ENCODE results near the gene KCNJ2. TPM values are rescaled to one million over a fixed set of nuclear protein-coding genes. Genes with fewer than 3 reads are reported as not detected.
A peak's percentile ranks its signal among the peaks of the same experiment; 100 is the strongest.

KCNJ2 gene
- total RNA-seq, 2 experiments from 2014 or later: not detected

DNA sequence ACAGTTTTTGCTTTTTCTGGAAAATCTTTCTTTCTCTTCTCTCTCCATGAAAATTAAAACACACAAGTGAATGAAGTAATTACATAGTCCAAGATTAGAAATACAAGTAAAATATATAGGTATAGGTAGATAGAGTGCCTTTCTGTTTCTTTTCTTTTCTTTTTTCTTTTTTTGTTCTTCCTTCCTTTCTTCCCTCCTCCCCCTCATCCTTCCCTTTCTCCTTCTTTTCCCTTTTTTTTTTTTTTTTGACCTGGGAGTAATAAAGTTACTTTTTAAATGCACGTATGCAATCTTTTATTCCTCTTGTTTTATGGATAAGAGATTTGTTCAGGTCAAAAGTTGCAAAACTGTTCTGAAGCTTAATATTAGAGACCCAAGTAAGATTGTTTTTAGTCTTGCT lies 34.6 kb upstream of the KCNJ2 start:
- H3K4me3 Mint-ChIP-seq: no peak overlapping the region
- POLR2A ChIA-PET: no interaction called here
- intact Hi-C loops (cut with DNase I, micrococcal nuclease): no loop called here
- H3K27me3 Mint-ChIP-seq: peaks cover 8% of the 10 kb centered on the region
- CTCF ChIA-PET: no interaction called here
- H3K36me3 Mint-ChIP-seq (ENCODE audit: low read depth): no peaks in the 10 kb centered on the region
- DNase-seq: no peak
- H3K4me1 Mint-ChIP-seq: peaks cover 21% of the 10 kb centered on the region
- no peaks in the 10 kb centered on the region for H3K9me3 Mint-ChIP-seq (ENCODE audit: low read depth)
- H3K27ac Mint-ChIP-seq: no peak overlapping the region
- no peak for ATAC-seq

DNA sequence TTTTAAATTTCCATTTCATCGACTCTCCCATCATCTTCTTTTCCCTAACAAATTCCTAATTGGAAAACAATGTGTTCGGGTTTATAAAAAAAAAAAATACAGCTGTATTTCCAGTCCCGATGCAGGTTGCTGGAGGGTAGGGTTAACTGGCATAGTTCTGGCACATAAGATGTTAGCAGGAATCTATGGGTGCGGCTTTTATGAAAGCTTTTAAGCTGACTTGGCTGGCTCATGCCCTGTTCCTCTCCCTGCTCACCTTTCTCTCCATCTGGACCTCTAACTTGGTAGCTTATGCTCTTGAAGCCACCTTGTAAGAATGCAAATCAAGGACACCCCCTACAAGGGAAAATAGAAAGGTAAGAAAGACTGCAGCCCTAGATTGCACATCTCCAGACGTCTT lies 33.2 kb upstream of the KCNJ2 start:
- Mint-ChIP-seq H3K27me3 (peaks cover 10% of the 10 kb centered on the region), H3K4me1 (peaks cover 21% of the 10 kb centered on the region), H3K36me3 (ENCODE audit: low read depth) (no peaks in the 10 kb centered on the region), H3K9me3 (ENCODE audit: low read depth) (no peaks in the 10 kb centered on the region), H3K27ac (no peak overlapping the region), H3K4me3 (no peak overlapping the region)
- ChIA-PET CTCF (no interaction called here), POLR2A (no interaction called here)
- ATAC-seq (no peak), DNase-seq (no peak)
- intact Hi-C loops (cut with DNase I, micrococcal nuclease): loop anchor here in 1 of 2 experiments (2.0 kb wide), 1 partner anchor 29 kb away; no protein-coding TSS in a partner anchor

GRCh38 chr17:70137451-70138230 lies 31.7 kb upstream of the KCNJ2 start:
- H3K27me3 Mint-ChIP-seq: peaks cover 7% of the 10 kb centered on the region
- intact Hi-C loops (cut with DNase I, micrococcal nuclease): loop anchor here in 1 of 2 experiments (1.0 to 2.0 kb wide), 2 partner anchors 31 to 810 kb away; partner anchors contain the start of gene ABCA5
- H3K4me3 Mint-ChIP-seq: no peak overlapping the region
- H3K27ac Mint-ChIP-seq: peak overlapping the region; percentile 66
- DNase-seq (peak; percentile 59), ATAC-seq (peak; percentile 98)
- ChIA-PET CTCF (interaction anchor here (0.5 kb wide), 2 partner anchors 34 to 628 kb away, joined by 3 read pairs; no protein-coding TSS in a partner anchor), POLR2A (interaction anchor here (0.7 kb wide), 1 partner anchor 993 kb away, joined by 4 read pairs; no protein-coding TSS in a partner anchor)
- H3K36me3 Mint-ChIP-seq (ENCODE audit: low read depth): no peaks in the 10 kb centered on the region
- no peaks in the 10 kb centered on the region for H3K9me3 Mint-ChIP-seq (ENCODE audit: low read depth)
- peaks cover 21% of the 10 kb centered on the region for H3K4me1 Mint-ChIP-seq

DNA sequence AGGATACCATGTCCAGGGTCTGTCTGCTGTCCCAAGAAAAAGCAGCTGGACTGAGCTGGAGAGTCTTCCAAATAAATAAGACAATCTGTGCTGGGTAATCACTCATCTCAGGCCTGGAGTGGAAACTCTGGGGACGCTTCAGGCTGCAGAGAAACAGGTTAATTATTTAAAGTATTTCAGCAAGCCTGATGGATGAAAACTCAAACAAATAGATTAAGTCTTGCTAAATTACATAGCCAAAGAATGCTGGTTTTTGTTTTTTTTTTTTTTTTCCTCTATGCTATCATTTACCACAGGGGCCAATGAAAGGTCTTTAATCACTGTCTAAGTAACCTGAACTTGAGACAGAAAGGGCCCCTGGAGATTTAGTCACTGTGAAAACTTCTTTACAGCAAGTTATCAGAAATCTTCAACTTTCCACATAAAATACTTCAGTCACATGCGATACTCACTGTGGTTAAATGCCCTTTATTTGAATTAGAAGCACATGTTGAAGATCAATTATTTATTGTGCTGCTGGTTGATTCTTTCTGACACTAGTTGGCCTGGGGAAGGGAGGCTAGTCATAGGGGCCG lies 31.0 kb upstream of the KCNJ2 start:
- H3K27me3 Mint-ChIP-seq: peaks cover 7% of the 10 kb centered on the region
- no peak for ATAC-seq
- intact Hi-C loops (cut with DNase I, micrococcal nuclease): no loop called here
- DNase-seq: no peak
- H3K9me3 Mint-ChIP-seq (ENCODE audit: low read depth): no peaks in the 10 kb centered on the region
- ChIA-PET CTCF (no interaction called here), POLR2A (no interaction called here)
- peaks cover 21% of the 10 kb centered on the region for H3K4me1 Mint-ChIP-seq
- H3K36me3 Mint-ChIP-seq (ENCODE audit: low read depth): no peaks in the 10 kb centered on the region
- no peak overlapping the region for H3K4me3 Mint-ChIP-seq
- no peak overlapping the region for H3K27ac Mint-ChIP-seq

- DNase-seq: no peak
- CTCF ChIA-PET: interaction anchor here (0.7 kb wide), 1 partner anchor 533 kb away, joined by 5 read pairs; no protein-coding TSS in a partner anchor
These were observed 29.8 kb upstream of the KCNJ2 start for GRCh38 chr17:70139449-70139993.

GRCh38 chr17:70144260-70144846 lies 25.0 kb upstream of the KCNJ2 start:
- ChIA-PET POLR2A (no interaction called here), CTCF (interaction anchor here (0.6 to 0.7 kb wide), 2 partner anchors 195 to 575 kb away, joined by 3 read pairs; no protein-coding TSS in a partner anchor)
- Mint-ChIP-seq H3K36me3 (ENCODE audit: low read depth) (no peaks in the 10 kb centered on the region), H3K9me3 (ENCODE audit: low read depth) (no peaks in the 10 kb centered on the region), H3K27me3 (peaks cover 7% of the 10 kb centered on the region), H3K4me1 (no peaks in the 10 kb centered on the region), H3K27ac (no peak overlapping the region), H3K4me3 (no peak overlapping the region)
- intact Hi-C loops (cut with DNase I, micrococcal nuclease): loop anchor here (1.0 to 2.0 kb wide), 3 partner anchors 537 to 576 kb away; no protein-coding TSS in a partner anchor
- no peak for ATAC-seq
- DNase-seq: no peak

More at GRCh38 chr17:70139449-70139993, 29.8 kb upstream of the KCNJ2 start:
- H3K27me3 Mint-ChIP-seq: peaks cover 6% of the 10 kb centered on the region
- H3K4me3 Mint-ChIP-seq: no peak overlapping the region
- H3K4me1 Mint-ChIP-seq: peaks cover 21% of the 10 kb centered on the region
- no peaks in the 10 kb centered on the region for H3K36me3 Mint-ChIP-seq (ENCODE audit: low read depth)
- H3K27ac Mint-ChIP-seq: no peak overlapping the region
- intact Hi-C loops (cut with DNase I, micrococcal nuclease): no loop called here
- no peak for ATAC-seq
- H3K9me3 Mint-ChIP-seq (ENCODE audit: low read depth): no peaks in the 10 kb centered on the region
- POLR2A ChIA-PET: no interaction called here

GRCh38 chr17:70153210-70153609 lies 16.1 kb upstream of the KCNJ2 start:
- no peak for DNase-seq
- ChIA-PET POLR2A (no interaction called here), CTCF (interaction anchor here (1.3 kb wide), 1 partner anchor 585 kb away, joined by 3 read pairs; no protein-coding TSS in a partner anchor)
- Mint-ChIP-seq H3K27ac (no peak overlapping the region), H3K36me3 (ENCODE audit: low read depth) (no peaks in the 10 kb centered on the region), H3K4me1 (no peaks in the 10 kb centered on the region), H3K4me3 (no peak overlapping the region), H3K9me3 (ENCODE audit: low read depth) (no peaks in the 10 kb centered on the region), H3K27me3 (peaks cover 6% of the 10 kb centered on the region)
- intact Hi-C loops (cut with DNase I, micrococcal nuclease): no loop called here
- ATAC-seq: no peak

- no peak overlapping the region for H3K4me3 Mint-ChIP-seq
- no peak overlapping the region for H3K27ac Mint-ChIP-seq
- intact Hi-C loops (cut with DNase I, micrococcal nuclease): no loop called here
- ATAC-seq: no peak
- no peaks in the 10 kb centered on the region for H3K36me3 Mint-ChIP-seq (ENCODE audit: low read depth)
- H3K27me3 Mint-ChIP-seq: peaks cover 10% of the 10 kb centered on the region
- no peaks in the 10 kb centered on the region for H3K9me3 Mint-ChIP-seq (ENCODE audit: low read depth)
- H3K4me1 Mint-ChIP-seq: no peaks in the 10 kb centered on the region
- POLR2A ChIA-PET: no interaction called here
- CTCF ChIA-PET: interaction anchor here (0.7 kb wide), 1 partner anchor 191 kb away, joined by 3 read pairs; no protein-coding TSS in a partner anchor
- DNase-seq: no peak
These were observed 12.2 kb upstream of the KCNJ2 start for GRCh38 chr17:70157151-70157550.

DNA sequence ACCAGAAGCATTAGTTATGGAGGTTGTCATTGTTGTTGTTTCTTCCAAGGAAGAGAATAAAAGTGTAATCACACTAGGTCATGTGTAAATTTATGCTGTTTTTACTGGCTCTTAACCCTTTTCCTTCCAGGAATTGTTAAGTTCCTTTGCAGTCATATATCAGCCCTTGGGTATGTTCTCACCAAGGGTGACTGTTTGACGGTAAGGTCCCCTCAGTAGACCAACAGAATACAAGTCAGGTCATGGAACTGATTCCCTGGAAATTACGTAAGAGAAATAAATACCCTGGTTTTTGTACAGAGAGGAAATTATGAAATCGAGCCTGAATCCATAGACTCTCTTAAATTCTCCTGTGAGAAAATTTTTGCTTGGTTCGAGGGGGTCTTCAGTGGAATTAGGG lies 11.2 kb upstream of the KCNJ2 start:
- POLR2A ChIA-PET: no interaction called here

GRCh38 chr17:70158591-70158990 lies 10.7 kb upstream of the KCNJ2 start:
- H3K4me1 Mint-ChIP-seq: no peaks in the 10 kb centered on the region
- intact Hi-C loops (cut with DNase I, micrococcal nuclease): no loop called here
- POLR2A ChIA-PET: no interaction called here
- DNase-seq: no peak
- H3K27ac Mint-ChIP-seq: no peak overlapping the region
- CTCF ChIA-PET: no interaction called here
- no peak for ATAC-seq
- no peak overlapping the region for H3K4me3 Mint-ChIP-seq
- H3K36me3 Mint-ChIP-seq (ENCODE audit: low read depth): no peaks in the 10 kb centered on the region
- H3K27me3 Mint-ChIP-seq: peaks cover 12% of the 10 kb centered on the region
- no peaks in the 10 kb centered on the region for H3K9me3 Mint-ChIP-seq (ENCODE audit: low read depth)

More for the DNA sequence above, 11.2 kb upstream of the KCNJ2 start:
- H3K4me3 Mint-ChIP-seq: no peak overlapping the region
- H3K27me3 Mint-ChIP-seq: peaks cover 10% of the 10 kb centered on the region
- intact Hi-C loops (cut with DNase I, micrococcal nuclease): no loop called here
- DNase-seq (no peak), ATAC-seq (no peak)
- H3K27ac Mint-ChIP-seq: no peak overlapping the region
- H3K9me3 Mint-ChIP-seq (ENCODE audit: low read depth): no peaks in the 10 kb centered on the region
- no peaks in the 10 kb centered on the region for H3K36me3 Mint-ChIP-seq (ENCODE audit: low read depth)
- CTCF ChIA-PET: no interaction called here
- no peaks in the 10 kb centered on the region for H3K4me1 Mint-ChIP-seq

GRCh38 chr17:70159980-70160379 lies 9.4 kb upstream of the KCNJ2 start:
- POLR2A ChIA-PET: no interaction called here
- Mint-ChIP-seq H3K4me1 (no peaks in the 10 kb centered on the region), H3K9me3 (ENCODE audit: low read depth) (no peaks in the 10 kb centered on the region), H3K27me3 (peaks cover 12% of the 10 kb centered on the region), H3K4me3 (no peak overlapping the region), H3K27ac (no peak overlapping the region), H3K36me3 (ENCODE audit: low read depth) (no peaks in the 10 kb centered on the region)
- CTCF ChIA-PET: no interaction called here
- DNase-seq: no peak
- intact Hi-C loops (cut with DNase I, micrococcal nuclease): loop anchor here in 1 of 2 experiments (10.0 kb wide), 1 partner anchor 465 kb away; no protein-coding TSS in a partner anchor
- ATAC-seq: no peak

Measured in activated CD4-positive, alpha-beta T cell treated with anti-CD3 and anti-CD28 coated beads for 36 hours (primary cell).